HEK293T (cell line): Measurements from ENCODE around the gene ANP32B.
"Not testable (repeated sequence)": the region's sequence is repeated elsewhere in the genome, so short reads cannot be mapped to it uniquely, and the experiment has no call there.

Experiments
- BHLHE40 ChIP-seq: fragments of 450-650 bp; IDR thresholded peaks from 2 replicates; pipeline ENCODE4 v1.6.1; 2016; ENCODE audit warnings: mild to moderate bottlenecking, moderate library complexity, borderline replicate concordance
- ELF4 ChIP-seq: fragments of 450-650 bp; IDR thresholded peaks from 2 replicates; pipeline ENCODE4 v1.6.1; 2017; ENCODE audit warnings: antibody characterized with exemption
- FOXA1 ChIP-seq: fragments of 450-650 bp; IDR thresholded peaks from 2 replicates; pipeline ENCODE4 v1.6.1; 2016; ENCODE audit warnings: mild to moderate bottlenecking
- FOXK2 ChIP-seq: fragments of 450-650 bp; IDR thresholded peaks from 2 replicates; pipeline ENCODE4 v1.6.1; 2016; ENCODE audit warnings: mild to moderate bottlenecking
- FOXM1 ChIP-seq: fragments of 450-650 bp; IDR thresholded peaks from 2 replicates; pipeline ENCODE4 v1.6.1; 2017; ENCODE audit warnings: mild to moderate bottlenecking, borderline replicate concordance
- LEF1 ChIP-seq: fragments of 450-650 bp; IDR thresholded peaks from 2 replicates; pipeline ENCODE4 v1.6.1; 2017; ENCODE audit warnings: mild to moderate bottlenecking, borderline replicate concordance
- SUZ12 ChIP-seq: fragments of 450-650 bp; IDR thresholded peaks from 2 replicates; pipeline ENCODE4 v1.6.1; 2016; ENCODE audit warnings: mild to moderate bottlenecking
- ZNF384 ChIP-seq: fragments of 450-650 bp; IDR thresholded peaks from 2 replicates; pipeline ENCODE4 v1.6.1; 2016

DNA sequence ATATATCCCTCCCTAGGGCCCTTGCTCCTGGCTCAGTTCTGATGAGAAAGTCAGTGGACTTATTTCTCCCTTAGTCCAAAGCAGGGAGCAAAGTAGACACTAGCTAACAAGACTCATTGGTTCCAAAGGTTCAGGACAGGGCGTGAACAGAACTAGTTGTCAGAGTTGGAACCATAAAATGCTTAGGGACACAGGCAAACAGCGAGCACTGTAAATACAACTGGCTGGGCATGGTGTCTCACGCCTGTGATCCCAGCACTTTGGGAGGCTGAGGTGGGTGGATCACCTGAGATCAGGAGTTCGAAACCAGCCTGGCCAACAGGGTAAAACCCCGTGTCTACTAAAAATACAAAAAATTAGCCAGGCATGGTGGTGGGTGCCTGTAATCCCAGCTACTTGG lies 36.7 kb downstream of the ANP32B start:
- not testable (repeated sequence) for TF ChIP-seq SUZ12, FOXA1, LEF1, ZNF384, FOXM1, ELF4, FOXK2, BHLHE40
